ENCODE measurements around the gene ATP5IF1. TPM values are rescaled to one million over a fixed set of nuclear protein-coding genes. Genes with fewer than 3 reads are reported as not detected.
A peak's percentile ranks its signal among the peaks of the same experiment; 100 is the strongest.

The ATP5IF1 gene
- total and polyA plus RNA-seq, 4 donors, result 90.2 to 758 (median 142) TPM

DNA sequence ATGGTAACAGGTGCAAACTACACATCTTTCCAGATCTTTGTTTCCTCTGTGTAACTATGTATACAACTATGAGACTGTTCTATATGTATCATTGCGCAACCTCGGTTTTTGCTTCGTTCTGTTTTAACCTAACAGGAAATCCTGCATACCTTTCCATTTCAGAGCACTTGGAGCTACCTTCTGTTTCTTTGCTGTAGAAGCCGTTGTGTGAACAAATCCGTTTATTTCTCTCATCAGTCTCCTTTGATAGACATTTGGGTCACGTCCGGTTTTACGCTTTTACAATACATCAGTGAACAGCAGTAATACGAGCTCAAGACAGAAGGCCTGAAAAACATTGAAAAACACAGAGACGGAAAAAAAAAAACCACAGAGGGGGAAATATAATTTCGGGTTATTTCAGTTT lies 10.5 kb downstream of the ATP5IF1 start:
- no peak overlapping the region for H3K27ac ChIP-seq (ENCODE audit: low read depth in 1 of 2, low read length in 1 of 2)
- H3K9me3 ChIP-seq (ENCODE audit: control insufficient read depth in 4 of 4, insufficient read depth in 3 of 4, low read length in 3 of 4), result no peaks in the 10 kb centered on the region
- H3K4me3 ChIP-seq, result no peak overlapping the region
- peaks cover 3 to 20% (median 8%) of the 10 kb centered on the region in 5 donors for H3K4me1 ChIP-seq (ENCODE audit: control insufficient read depth in 5 of 5, insufficient read depth in 5 of 5, low read length in 5 of 5)
- DNase-seq, result peak; percentile 37 to 88 (median 77)
- no peak for ATAC-seq (ENCODE audit: insufficient read depth, low FRiP score)
- TF ChIP-seq CTCF (IDR thresholded peaks at IDR 0.05; ENCODE audit: control extremely low read depth, extremely low read depth), result no peak
- no peaks in the 10 kb centered on the region for H3K27me3 ChIP-seq (ENCODE audit: control insufficient read depth in 3 of 3, insufficient read depth in 3 of 3, low read length in 2 of 3)
- 11 to 41% methylated on average over 11 of the region's 11 CpGs for WGBS, 2 donors
- no peaks in the 10 kb centered on the region for H3K36me3 ChIP-seq (ENCODE audit: control insufficient read depth in 4 of 4, insufficient read depth in 4 of 4, low read length in 4 of 4)
- H3K9ac ChIP-seq (ENCODE audit: insufficient read depth in 1 of 2, low read length in 2 of 2), result peak overlapping the region; percentile 58 to 97

GRCh38 chr1:28247612-28248272 lies 11.8 kb downstream of the ATP5IF1 start:
- Histone ChIP-seq H3K9ac (ENCODE audit: insufficient read depth in 1 of 2, low read length in 2 of 2) (peak overlapping the region in 1 of 2 donors; percentile 88), H3K4me3 (no peak overlapping the region), H3K27me3 (ENCODE audit: control insufficient read depth in 3 of 3, insufficient read depth in 3 of 3, low read length in 2 of 3) (no peaks in the 10 kb centered on the region), H3K4me1 (ENCODE audit: control insufficient read depth in 5 of 5, insufficient read depth in 5 of 5, low read length in 5 of 5) (peaks cover 3 to 20% (median 8%) of the 10 kb centered on the region in 5 donors), H3K27ac (ENCODE audit: low read depth in 1 of 2, low read length in 1 of 2) (peak overlapping the region; percentile 49 to 84), H3K9me3 (ENCODE audit: control insufficient read depth in 4 of 4, insufficient read depth in 3 of 4, low read length in 3 of 4) (no peaks in the 10 kb centered on the region), H3K36me3 (ENCODE audit: control insufficient read depth in 4 of 4, insufficient read depth in 4 of 4, low read length in 4 of 4) (no peaks in the 10 kb centered on the region)
- 54 to 61% methylated on average over 11 of the region's 11 CpGs for WGBS, 2 donors
- DNase-seq (no peak), ATAC-seq (ENCODE audit: insufficient read depth, low FRiP score) (no peak)
- no peak for TF ChIP-seq CTCF (IDR thresholded peaks at IDR 0.05; ENCODE audit: control extremely low read depth, extremely low read depth)

DNA sequence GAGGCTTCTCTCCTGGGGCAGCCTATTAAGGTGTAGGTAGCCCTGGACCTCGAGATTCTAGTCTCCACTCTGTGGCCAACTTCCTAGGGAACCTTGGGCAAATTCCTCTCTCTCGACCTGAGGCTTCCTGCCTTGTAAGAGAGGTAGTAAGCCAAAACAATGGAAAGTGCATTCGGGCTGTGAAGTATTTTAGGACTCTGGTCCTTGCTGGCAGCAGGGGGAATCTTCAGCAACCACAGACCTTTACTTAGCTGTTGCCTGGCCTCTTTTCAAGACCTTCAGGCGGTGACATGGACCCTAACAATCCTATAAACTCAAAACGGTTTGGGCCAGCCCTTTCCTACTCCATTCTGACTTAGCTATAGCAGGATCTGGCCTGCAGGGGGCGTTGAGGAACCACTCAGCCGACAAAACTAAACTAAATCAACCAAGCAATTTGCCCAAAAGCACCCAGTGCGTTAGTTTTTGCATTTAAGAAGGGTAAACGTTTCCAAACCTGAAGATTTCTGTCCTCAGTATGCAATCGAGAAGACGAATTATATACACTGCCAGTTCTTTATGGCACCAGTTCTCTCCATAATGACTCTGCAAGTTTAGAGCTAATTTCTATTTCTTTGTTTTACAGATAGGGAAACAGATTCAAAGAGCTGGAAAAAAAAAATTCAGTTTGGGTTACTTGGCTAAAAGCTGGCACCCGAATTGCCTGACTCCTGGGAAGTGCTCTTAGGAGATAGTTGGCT lies 12.5 kb downstream of the ATP5IF1 start:
- peaks cover 3 to 20% (median 8%) of the 10 kb centered on the region in 5 donors for H3K4me1 ChIP-seq (ENCODE audit: control insufficient read depth in 5 of 5, insufficient read depth in 5 of 5, low read length in 5 of 5)
- WGBS, 2 donors, result 2 to 4% methylated on average over 12 of the region's 12 CpGs
- DNase-seq, result peak; percentile 82 to 88 (median 86)

More for the DNA sequence above, 12.5 kb downstream of the ATP5IF1 start:
- TF ChIP-seq CTCF (IDR thresholded peaks at IDR 0.05; ENCODE audit: control extremely low read depth, extremely low read depth), result peak; percentile 94
- Histone ChIP-seq H3K4me3 (no peak overlapping the region), H3K36me3 (ENCODE audit: control insufficient read depth in 4 of 4, insufficient read depth in 4 of 4, low read length in 4 of 4) (no peaks in the 10 kb centered on the region), H3K27ac (ENCODE audit: low read depth in 1 of 2, low read length in 1 of 2) (peak overlapping the region; percentile 59 to 84), H3K9me3 (ENCODE audit: control insufficient read depth in 4 of 4, insufficient read depth in 3 of 4, low read length in 3 of 4) (no peaks in the 10 kb centered on the region), H3K27me3 (ENCODE audit: control insufficient read depth in 3 of 3, insufficient read depth in 3 of 3, low read length in 2 of 3) (no peaks in the 10 kb centered on the region), H3K9ac (ENCODE audit: insufficient read depth in 1 of 2, low read length in 2 of 2) (no peak overlapping the region)
- ATAC-seq (ENCODE audit: insufficient read depth, low FRiP score), result no peak
